Measurements from ENCODE around the gene MSL1.
A peak's percentile ranks its signal among the peaks of the same experiment; 100 is the strongest.

MSL1 gene

GRCh38 chr17:40122999-40123810 is 1.4 kb downstream of the MSL1 start:
- H3K4me2 ChIP-seq (ENCODE audit: low read length), result peak overlapping the region; percentile 92
- no peaks in the 10 kb centered on the region for H3K27me3 ChIP-seq (ENCODE audit: insufficient read depth, low read length)
- H3K9ac ChIP-seq (ENCODE audit: low read length), result peak overlapping the region; percentile 97
- no peaks in the 10 kb centered on the region for H4K20me1 ChIP-seq (ENCODE audit: insufficient read depth, low read length)
- H3K9me3 ChIP-seq (ENCODE audit: low read length), result no peaks in the 10 kb centered on the region
- peaks cover 30% of the 10 kb centered on the region for H3K36me3 ChIP-seq (ENCODE audit: insufficient read depth, low read length)
- no peaks in the 10 kb centered on the region for H3K9me2 ChIP-seq (ENCODE audit: low read depth, low read length)
- peak overlapping the region; percentile 48 for H3K27ac ChIP-seq (ENCODE audit: low read depth, low read length, poor library complexity, severe bottlenecking)
- peak overlapping the region; percentile 98 for H3K4me3 ChIP-seq (ENCODE audit: low read depth, low read length, poor library complexity, severe bottlenecking)
- H2AFZ ChIP-seq (ENCODE audit: low read length), result no peak overlapping the region
- H3K4me1 ChIP-seq (ENCODE audit: insufficient read depth, low read length, severe bottlenecking), result peaks cover 30% of the 10 kb centered on the region
- TF ChIP-seq EZH2 (IDR thresholded peaks at IDR 0.05; ENCODE audit: borderline replicate concordance, low read length) (no peak), CTCF (IDR thresholded peaks at IDR 0.05; ENCODE audit: low read length) (no peak)
- no peaks in the 10 kb centered on the region for H3F3A ChIP-seq (ENCODE audit: insufficient read depth, low read length)
- H3K79me2 ChIP-seq (ENCODE audit: insufficient read depth, low read length), result peaks cover 33% of the 10 kb centered on the region

- Histone ChIP-seq H3K27ac (ENCODE audit: low read depth, low read length, poor library complexity, severe bottlenecking) (no peak overlapping the region), H2AFZ (ENCODE audit: low read length) (no peak overlapping the region), H3K4me3 (ENCODE audit: low read depth, low read length, poor library complexity, severe bottlenecking) (peak overlapping the region; percentile 98), H3K9me3 (ENCODE audit: low read length) (no peaks in the 10 kb centered on the region), H3K9me2 (ENCODE audit: low read depth, low read length) (no peaks in the 10 kb centered on the region), H3K79me2 (ENCODE audit: insufficient read depth, low read length) (peaks cover 33% of the 10 kb centered on the region), H3K9ac (ENCODE audit: low read length) (peak overlapping the region; percentile 97), H3K4me1 (ENCODE audit: insufficient read depth, low read length, severe bottlenecking) (peaks cover 30% of the 10 kb centered on the region), H3K4me2 (ENCODE audit: low read length) (peak overlapping the region; percentile 92), H3K36me3 (ENCODE audit: insufficient read depth, low read length) (peaks cover 36% of the 10 kb centered on the region), H4K20me1 (ENCODE audit: insufficient read depth, low read length) (no peaks in the 10 kb centered on the region), H3F3A (ENCODE audit: insufficient read depth, low read length) (no peaks in the 10 kb centered on the region), H3K27me3 (ENCODE audit: insufficient read depth, low read length) (no peaks in the 10 kb centered on the region)
- no peak for TF ChIP-seq CTCF (IDR thresholded peaks at IDR 0.05; ENCODE audit: low read length)
- no peak for TF ChIP-seq EZH2 (IDR thresholded peaks at IDR 0.05; ENCODE audit: borderline replicate concordance, low read length)
These were observed 2.0 kb downstream of the MSL1 start for GRCh38 chr17:40123811-40124114.

GRCh38 chr17:40124279-40125141 is 2.7 kb downstream of the MSL1 start:
- H3K79me2 ChIP-seq (ENCODE audit: insufficient read depth, low read length), result peaks cover 33% of the 10 kb centered on the region
- no peak overlapping the region for H3K27ac ChIP-seq (ENCODE audit: low read depth, low read length, poor library complexity, severe bottlenecking)
- peak overlapping the region; percentile 98 for H3K4me3 ChIP-seq (ENCODE audit: low read depth, low read length, poor library complexity, severe bottlenecking)
- H3K27me3 ChIP-seq (ENCODE audit: insufficient read depth, low read length), result no peaks in the 10 kb centered on the region
- H3K4me1 ChIP-seq (ENCODE audit: insufficient read depth, low read length, severe bottlenecking), result peaks cover 30% of the 10 kb centered on the region
- H3F3A ChIP-seq (ENCODE audit: insufficient read depth, low read length), result no peaks in the 10 kb centered on the region
- H3K9me2 ChIP-seq (ENCODE audit: low read depth, low read length), result no peaks in the 10 kb centered on the region
- H3K4me2 ChIP-seq (ENCODE audit: low read length), result peak overlapping the region; percentile 92
- H3K9ac ChIP-seq (ENCODE audit: low read length), result peak overlapping the region; percentile 97; the same call in 1 of the 2 replicates
- no peaks in the 10 kb centered on the region for H4K20me1 ChIP-seq (ENCODE audit: insufficient read depth, low read length)
- peaks cover 43% of the 10 kb centered on the region for H3K36me3 ChIP-seq (ENCODE audit: insufficient read depth, low read length)
- TF ChIP-seq CTCF (IDR thresholded peaks at IDR 0.05; ENCODE audit: low read length), result no peak
- no peak for TF ChIP-seq EZH2 (IDR thresholded peaks at IDR 0.05; ENCODE audit: borderline replicate concordance, low read length)
- no peak overlapping the region for H2AFZ ChIP-seq (ENCODE audit: low read length)
- H3K9me3 ChIP-seq (ENCODE audit: low read length), result no peaks in the 10 kb centered on the region
